Measurements from ENCODE around the gene PRR33.
"Not testable (repeated sequence)": the region's sequence is repeated elsewhere in the genome, so short reads cannot be mapped to it uniquely, and the experiment has no call there.

Gene PRR33

DNA sequence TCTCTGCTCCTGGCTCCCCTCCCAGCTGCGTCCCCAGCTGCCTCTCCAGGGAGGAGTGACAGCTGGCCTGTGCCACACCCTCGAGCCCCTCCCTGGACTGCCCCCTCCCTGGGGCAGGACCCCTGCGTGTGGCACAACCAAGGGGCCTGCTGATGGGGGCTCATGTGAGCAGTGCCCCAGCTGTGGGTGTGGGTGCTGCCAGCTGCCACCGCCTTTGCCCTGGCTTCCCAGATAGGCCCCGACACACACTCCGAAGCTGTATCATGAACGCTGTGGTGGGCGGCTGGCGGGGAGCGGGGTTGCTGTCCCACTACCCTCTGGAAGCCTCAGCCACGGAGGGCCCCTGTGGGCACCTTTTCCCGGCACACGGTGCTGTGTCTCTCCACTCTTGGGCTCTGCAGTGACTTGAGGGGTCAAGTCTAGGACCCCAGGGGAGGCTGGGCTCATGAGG is 15.8 kb downstream of the PRR33 start:
- Histone ChIP-seq H3K4me1 (ENCODE audit: control insufficient read depth, insufficient read depth, low read length) (peaks cover 34% of the 10 kb centered on the region), H3K4me3 (ENCODE audit: low read length) (peak overlapping the region; percentile 12), H3K9ac (ENCODE audit: low read length) (peak overlapping the region; percentile 74)
- H3K27me3 ChIP-seq (replicated peaks; ENCODE audit: control insufficient read depth, insufficient read depth, low read length); H3K36me3 ChIP-seq (ENCODE audit: control insufficient read depth, insufficient read depth, low read length, severe bottlenecking); H3K9me3 ChIP-seq (ENCODE audit: control insufficient read depth, low read length); DNase-seq (ENCODE audit: low read depth): not testable (repeated sequence)

DNA sequence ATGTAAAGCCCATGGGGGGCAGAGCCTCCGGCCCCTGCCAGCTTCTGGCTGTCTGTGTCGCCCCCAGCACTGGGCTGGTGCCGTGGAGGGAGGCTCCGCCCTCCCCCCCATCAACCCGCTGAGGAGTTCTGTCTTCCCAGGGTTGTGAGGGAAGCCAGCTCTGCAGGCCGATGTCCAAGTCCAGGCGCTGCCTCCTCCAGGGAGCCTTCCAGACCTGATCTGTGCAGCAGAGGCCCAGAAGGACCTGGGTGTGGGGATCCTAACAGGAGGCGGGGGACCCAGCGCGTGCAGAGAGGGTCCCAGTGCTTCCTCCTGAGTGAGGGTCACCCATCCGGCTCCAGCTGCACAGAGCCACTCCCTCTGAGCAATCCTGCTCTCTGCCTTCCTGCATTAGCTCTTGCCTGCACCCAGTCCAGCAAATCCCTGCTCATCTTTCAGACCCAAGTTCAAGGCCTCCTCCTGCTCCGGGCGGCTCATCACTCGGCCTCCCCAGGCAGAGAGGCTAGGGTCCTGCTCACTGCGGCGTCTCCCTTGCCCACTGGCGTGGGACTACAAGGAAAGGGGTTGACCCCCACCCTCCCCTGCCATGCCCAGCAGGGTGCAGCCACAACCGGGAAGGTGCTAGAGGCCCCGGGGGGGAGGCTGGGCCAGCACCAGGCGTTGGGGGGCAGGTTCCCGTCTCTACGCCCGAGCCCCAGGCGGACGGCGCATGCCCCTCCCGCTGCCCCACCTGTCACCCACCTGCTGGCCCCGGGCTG is 16.4 kb downstream of the PRR33 start:
- Histone ChIP-seq H3K27me3 (replicated peaks; ENCODE audit: control insufficient read depth, insufficient read depth, low read length) (no peaks in the 10 kb centered on the region), H3K4me1 (ENCODE audit: control insufficient read depth, insufficient read depth, low read length) (peaks cover 32% of the 10 kb centered on the region), H3K4me3 (ENCODE audit: low read length) (no peak overlapping the region), H3K9me3 (ENCODE audit: control insufficient read depth, low read length) (no peaks in the 10 kb centered on the region), H3K36me3 (ENCODE audit: control insufficient read depth, insufficient read depth, low read length, severe bottlenecking) (no peaks in the 10 kb centered on the region), H3K9ac (ENCODE audit: low read length) (peak overlapping the region; percentile 49)
- no peak for DNase-seq (ENCODE audit: low read depth)

DNA sequence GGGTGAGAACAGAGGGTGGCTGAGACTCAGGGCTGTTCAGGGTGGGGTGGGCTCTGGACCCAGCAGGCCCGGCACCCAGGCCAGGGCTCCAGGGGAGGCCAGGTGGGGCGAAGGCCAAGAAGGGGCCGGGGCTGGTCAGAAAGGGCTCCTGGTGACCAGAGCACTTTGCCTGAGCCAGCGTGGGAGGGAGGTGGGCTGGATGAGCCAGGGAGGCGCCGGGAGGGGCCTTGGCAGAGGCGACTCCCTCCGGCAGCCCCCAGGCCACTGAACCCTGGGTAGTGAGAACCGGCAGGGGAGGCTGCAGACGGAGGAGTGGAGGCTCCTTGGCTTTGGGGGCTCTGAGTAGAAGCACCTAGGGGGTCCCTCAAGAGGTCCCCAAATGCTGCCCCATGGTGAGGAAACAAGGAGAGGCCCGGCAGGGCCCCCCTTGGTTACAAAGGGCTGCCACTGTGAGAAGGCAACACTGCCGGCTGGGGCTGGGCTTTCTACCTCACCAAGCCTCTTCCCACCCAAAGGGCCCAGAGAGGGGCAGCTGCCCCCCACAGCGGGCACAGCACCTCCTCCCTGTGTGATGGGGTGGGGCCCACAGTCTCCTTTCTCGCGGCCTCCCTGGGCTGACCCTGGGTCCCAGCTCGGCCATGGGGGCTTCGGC is 17.1 kb downstream of the PRR33 start:
- H3K9ac ChIP-seq (ENCODE audit: low read length), result peak overlapping the region; percentile 49
- H3K27me3 ChIP-seq (replicated peaks; ENCODE audit: control insufficient read depth, insufficient read depth, low read length); H3K9me3 ChIP-seq (ENCODE audit: control insufficient read depth, low read length); H3K36me3 ChIP-seq (ENCODE audit: control insufficient read depth, insufficient read depth, low read length, severe bottlenecking); DNase-seq (ENCODE audit: low read depth); H3K4me3 ChIP-seq (ENCODE audit: low read length): not testable (repeated sequence)
- H3K4me1 ChIP-seq (ENCODE audit: control insufficient read depth, insufficient read depth, low read length), result peaks cover 31% of the 10 kb centered on the region

DNA sequence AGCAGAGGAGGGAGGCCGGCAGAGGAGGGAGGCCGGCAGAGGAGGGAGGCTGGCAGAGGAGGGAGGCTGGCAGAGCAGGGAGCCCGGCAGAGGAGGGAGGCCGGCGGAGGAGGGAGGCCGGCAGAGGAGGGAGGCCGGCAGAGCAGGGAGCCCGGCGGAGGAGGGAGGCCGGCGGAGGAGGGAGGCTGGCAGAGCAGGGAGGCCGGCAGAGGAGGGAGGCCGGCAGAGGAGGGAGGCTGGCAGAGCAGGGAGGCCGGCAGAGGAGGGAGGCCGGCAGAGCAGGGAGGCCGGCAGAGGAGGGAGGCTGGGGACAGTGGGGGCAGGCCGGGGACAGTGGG is 17.9 kb downstream of the PRR33 start:
- Histone ChIP-seq H3K4me1 (ENCODE audit: control insufficient read depth, insufficient read depth, low read length) (peaks cover 37% of the 10 kb centered on the region), H3K9ac (ENCODE audit: low read length) (peak overlapping the region; percentile 56)
- not testable (repeated sequence) for DNase-seq (ENCODE audit: low read depth); H3K9me3 ChIP-seq (ENCODE audit: control insufficient read depth, low read length); H3K4me3 ChIP-seq (ENCODE audit: low read length); H3K36me3 ChIP-seq (ENCODE audit: control insufficient read depth, insufficient read depth, low read length, severe bottlenecking); H3K27me3 ChIP-seq (replicated peaks; ENCODE audit: control insufficient read depth, insufficient read depth, low read length)

DNA sequence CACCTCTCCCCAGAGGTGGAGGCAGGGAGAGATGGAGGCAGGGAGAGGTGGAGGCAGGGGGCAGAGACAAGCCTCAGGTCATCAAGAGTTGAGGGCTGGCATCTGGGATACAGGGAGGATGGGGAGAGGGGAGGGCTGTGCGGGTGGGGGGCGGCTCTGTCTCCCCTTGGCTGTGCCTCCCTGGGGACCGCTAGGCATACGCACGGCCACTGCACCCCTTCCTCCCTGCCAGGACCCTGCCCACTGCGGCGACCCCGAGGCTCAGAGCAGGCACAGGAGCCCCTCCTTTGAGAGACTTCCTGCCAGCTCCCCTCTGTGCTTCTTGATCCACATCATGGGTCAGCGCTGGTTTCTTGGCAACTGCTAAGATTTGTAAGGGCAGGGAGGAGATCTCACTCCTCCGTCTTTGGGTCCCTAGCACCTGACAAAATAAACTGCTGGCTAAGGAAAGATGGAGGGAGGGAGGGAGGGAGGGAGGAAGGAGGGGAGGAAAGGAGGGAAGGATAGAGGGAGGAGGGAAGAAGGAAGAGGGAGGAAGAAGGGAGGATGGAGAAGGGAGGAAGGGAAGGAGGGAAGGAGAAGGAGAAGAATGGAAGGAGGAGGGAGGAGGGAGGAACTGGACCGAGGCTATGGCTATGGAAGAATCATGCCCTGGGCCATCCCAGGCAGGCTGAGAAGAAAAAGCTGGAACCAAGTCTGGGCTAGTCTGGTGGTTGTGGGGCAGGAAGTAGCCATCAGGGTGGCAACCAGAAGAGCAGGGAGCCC is 18.5 kb downstream of the PRR33 start:
- H3K9ac ChIP-seq (ENCODE audit: low read length), result peak overlapping the region; percentile 83
- peaks cover 9% of the 10 kb centered on the region for H3K27me3 ChIP-seq (replicated peaks; ENCODE audit: control insufficient read depth, insufficient read depth, low read length)
- DNase-seq (ENCODE audit: low read depth), result peak; percentile 58
- H3K4me3 ChIP-seq (ENCODE audit: low read length), result peak overlapping the region; percentile 76
- peaks cover 41% of the 10 kb centered on the region for H3K4me1 ChIP-seq (ENCODE audit: control insufficient read depth, insufficient read depth, low read length)
- H3K9me3 ChIP-seq (ENCODE audit: control insufficient read depth, low read length), result no peaks in the 10 kb centered on the region
- H3K36me3 ChIP-seq (ENCODE audit: control insufficient read depth, insufficient read depth, low read length, severe bottlenecking), result no peaks in the 10 kb centered on the region

DNA sequence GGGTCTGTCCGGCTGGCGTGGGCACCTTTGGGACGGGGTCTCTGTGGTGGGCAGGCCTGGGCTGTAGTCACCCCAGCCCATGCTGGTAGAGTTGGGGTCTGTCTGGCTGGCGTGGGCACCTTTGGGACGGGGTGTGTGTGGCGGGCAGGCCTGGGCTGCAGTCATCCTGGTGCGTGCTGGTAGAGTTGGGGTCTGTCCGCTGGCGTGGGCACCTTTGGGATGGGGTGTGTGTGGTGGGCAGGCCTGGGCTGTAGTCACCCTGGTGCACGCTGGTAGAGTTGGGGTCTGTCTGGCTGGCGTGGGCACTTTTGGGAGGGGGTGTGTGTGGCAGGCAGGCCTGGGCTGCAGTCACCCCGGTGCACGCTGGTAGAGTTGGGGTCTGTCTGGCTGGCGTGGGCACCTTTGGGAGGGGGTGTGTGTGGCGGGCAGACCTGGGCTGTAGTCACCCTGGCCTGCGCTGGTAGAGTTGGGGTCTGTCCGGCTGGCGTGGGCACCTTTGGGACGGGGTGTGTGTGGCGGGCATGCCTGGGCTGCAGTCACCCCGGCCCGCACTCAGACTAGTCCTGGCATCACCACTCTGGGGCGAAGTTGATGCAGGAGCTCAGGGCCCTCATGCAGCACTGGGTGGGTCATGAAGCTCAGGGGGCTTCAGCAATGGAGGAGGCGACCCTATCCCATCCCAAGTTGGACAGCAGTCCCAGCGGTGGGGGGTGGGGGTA is 19.3 kb downstream of the PRR33 start:
- Histone ChIP-seq H3K4me3 (ENCODE audit: low read length) (peak overlapping the region; percentile 76), H3K36me3 (ENCODE audit: control insufficient read depth, insufficient read depth, low read length, severe bottlenecking) (no peaks in the 10 kb centered on the region), H3K4me1 (ENCODE audit: control insufficient read depth, insufficient read depth, low read length) (peaks cover 38% of the 10 kb centered on the region), H3K9me3 (ENCODE audit: control insufficient read depth, low read length) (no peaks in the 10 kb centered on the region), H3K27me3 (replicated peaks; ENCODE audit: control insufficient read depth, insufficient read depth, low read length) (peaks cover 10% of the 10 kb centered on the region), H3K9ac (ENCODE audit: low read length) (peak overlapping the region; percentile 83)
- DNase-seq (ENCODE audit: low read depth), result no peak

DNA sequence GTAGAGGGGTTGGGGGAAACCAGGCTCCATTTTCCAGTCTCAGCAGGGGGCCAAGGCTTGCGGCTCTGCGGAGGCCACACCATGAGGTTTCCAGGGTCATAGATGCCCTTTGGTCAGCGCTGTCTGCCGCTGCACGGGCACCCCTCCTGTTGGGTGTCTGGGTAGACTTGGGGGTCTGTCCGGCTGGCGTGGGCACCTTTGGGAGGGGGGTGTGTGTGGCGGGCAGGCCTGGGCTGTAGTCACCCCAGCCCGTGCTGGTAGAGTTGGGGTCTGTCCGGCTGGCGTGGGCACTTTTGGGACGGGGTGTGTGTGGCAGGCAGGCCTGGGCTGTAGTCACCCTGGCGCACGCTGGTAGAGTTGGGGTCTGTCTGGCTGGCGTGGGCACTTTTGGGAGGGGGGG is 20.2 kb downstream of the PRR33 start:
- Histone ChIP-seq H3K9ac (ENCODE audit: low read length) (peak overlapping the region; percentile 83), H3K9me3 (ENCODE audit: control insufficient read depth, low read length) (no peaks in the 10 kb centered on the region), H3K4me1 (ENCODE audit: control insufficient read depth, insufficient read depth, low read length) (peaks cover 32% of the 10 kb centered on the region), H3K36me3 (ENCODE audit: control insufficient read depth, insufficient read depth, low read length, severe bottlenecking) (no peaks in the 10 kb centered on the region), H3K27me3 (replicated peaks; ENCODE audit: control insufficient read depth, insufficient read depth, low read length) (peaks cover 10% of the 10 kb centered on the region), H3K4me3 (ENCODE audit: low read length) (peak overlapping the region; percentile 76)
- DNase-seq (ENCODE audit: low read depth), result no peak

DNA sequence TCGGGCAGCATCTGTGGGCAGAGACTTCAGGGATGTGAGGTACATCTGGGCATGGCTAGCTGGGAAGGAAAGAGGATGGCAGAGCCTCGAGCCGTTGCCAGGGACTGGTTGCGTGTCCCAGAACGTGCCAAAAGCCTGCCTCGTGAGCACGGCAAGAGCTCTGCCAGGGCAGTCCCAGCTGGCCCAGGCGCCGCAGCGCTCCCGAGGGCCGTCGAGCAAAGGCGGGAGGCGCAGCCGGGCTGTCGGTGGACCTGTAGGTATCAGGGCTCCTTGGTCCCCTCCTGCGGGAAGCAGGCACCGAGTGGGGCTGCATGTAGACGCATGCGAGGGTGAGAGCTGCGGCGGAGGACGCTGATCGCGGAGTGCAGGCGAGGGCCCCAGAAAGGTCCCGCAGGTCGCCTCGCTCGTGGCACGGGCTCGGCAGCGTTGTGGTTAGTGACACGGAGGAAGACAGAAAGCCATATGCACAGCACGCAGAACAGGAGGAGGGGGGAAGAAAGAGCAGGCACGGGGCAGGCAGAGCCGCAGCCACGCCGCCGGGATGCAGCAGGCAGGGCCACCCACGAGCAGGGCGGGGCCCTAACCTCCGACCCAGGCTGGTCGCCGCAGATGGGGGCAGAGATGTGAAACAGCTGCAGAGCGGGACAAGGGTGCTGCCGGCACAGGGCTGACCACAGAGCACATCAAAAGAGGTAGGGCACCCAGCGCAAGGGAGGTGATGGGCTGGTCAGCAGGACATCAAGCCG is 20.8 kb downstream of the PRR33 start:
- Histone ChIP-seq H3K9me3 (ENCODE audit: control insufficient read depth, low read length) (no peaks in the 10 kb centered on the region), H3K9ac (ENCODE audit: low read length) (peak overlapping the region; percentile 83), H3K4me3 (ENCODE audit: low read length) (peak overlapping the region; percentile 76), H3K36me3 (ENCODE audit: control insufficient read depth, insufficient read depth, low read length, severe bottlenecking) (no peaks in the 10 kb centered on the region), H3K27me3 (replicated peaks; ENCODE audit: control insufficient read depth, insufficient read depth, low read length) (peaks cover 10% of the 10 kb centered on the region), H3K4me1 (ENCODE audit: control insufficient read depth, insufficient read depth, low read length) (peaks cover 26% of the 10 kb centered on the region)
- DNase-seq (ENCODE audit: low read depth), result no peak

DNA sequence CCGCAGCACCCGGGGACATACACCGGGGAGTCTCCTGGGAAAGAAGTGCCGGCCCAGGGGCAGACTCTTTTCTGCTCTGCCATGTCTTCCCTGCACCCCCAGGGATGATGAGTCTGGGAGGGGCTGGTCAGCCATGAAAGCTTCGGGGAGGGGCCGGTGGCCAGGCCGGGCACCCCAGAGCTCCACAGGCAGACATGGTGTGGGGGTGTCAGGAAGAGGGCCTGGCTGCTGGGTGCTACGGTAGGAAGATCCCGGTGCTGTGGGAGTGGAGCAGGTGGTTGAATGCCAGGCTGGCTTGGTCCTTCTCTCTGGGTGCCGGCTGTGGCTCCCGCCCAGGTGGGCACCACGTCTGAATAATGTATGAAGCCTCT is 21.4 kb downstream of the PRR33 start:
- peak overlapping the region; percentile 83 for H3K9ac ChIP-seq (ENCODE audit: low read length)
- H3K27me3 ChIP-seq (replicated peaks; ENCODE audit: control insufficient read depth, insufficient read depth, low read length), result peaks cover 10% of the 10 kb centered on the region
- H3K9me3 ChIP-seq (ENCODE audit: control insufficient read depth, low read length), result no peaks in the 10 kb centered on the region
- peak overlapping the region; percentile 76 for H3K4me3 ChIP-seq (ENCODE audit: low read length)
- no peak for DNase-seq (ENCODE audit: low read depth)
- peaks cover 24% of the 10 kb centered on the region for H3K4me1 ChIP-seq (ENCODE audit: control insufficient read depth, insufficient read depth, low read length)
- no peaks in the 10 kb centered on the region for H3K36me3 ChIP-seq (ENCODE audit: control insufficient read depth, insufficient read depth, low read length, severe bottlenecking)

DNA sequence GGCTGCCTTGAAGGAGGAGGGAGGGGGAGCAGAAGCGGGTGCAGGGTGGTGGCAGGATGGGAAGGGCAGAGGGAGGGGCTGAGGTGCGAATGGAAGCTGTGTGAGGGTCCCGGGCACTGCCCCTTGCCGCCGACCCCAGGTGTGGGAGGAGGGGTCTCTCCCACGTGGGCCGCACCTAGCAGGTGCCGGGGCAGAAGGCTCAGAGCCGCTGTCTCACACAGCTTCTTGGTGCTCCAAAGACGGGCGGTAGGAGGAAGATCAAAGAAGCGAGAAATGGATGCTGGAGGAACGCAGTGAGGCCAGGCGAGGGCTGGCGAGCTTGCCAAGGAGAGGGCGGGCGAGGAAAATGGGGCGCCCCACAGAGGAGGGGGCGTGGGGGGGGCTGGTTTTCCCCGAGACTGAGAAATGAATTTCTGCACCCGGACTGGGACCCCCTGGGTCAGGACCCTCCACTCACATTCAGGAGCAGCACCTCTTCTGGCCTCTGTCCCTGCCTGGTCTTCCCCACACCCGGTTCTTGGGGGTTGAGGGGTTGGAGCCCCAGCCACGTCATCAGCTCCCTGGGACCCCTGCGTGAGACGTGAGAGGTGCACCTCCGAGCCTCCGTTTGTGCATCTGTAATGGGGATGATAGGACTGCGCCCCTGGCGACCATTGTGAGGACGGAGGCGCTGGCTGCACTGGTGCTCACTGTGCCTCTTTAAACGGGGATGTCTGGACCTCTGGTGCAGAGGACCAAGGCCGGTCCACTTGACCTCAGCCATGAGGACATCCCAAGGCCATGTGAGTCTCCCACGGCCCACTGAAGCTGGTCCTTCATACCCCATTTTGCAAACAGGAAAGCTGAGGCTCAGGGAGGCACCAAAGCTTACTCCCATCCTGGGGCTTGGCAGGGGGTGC is 22.0 kb downstream of the PRR33 start:
- Histone ChIP-seq H3K9ac (ENCODE audit: low read length) (peak overlapping the region; percentile 83), H3K9me3 (ENCODE audit: control insufficient read depth, low read length) (no peaks in the 10 kb centered on the region), H3K36me3 (ENCODE audit: control insufficient read depth, insufficient read depth, low read length, severe bottlenecking) (no peaks in the 10 kb centered on the region), H3K4me3 (ENCODE audit: low read length) (peak overlapping the region; percentile 76), H3K27me3 (replicated peaks; ENCODE audit: control insufficient read depth, insufficient read depth, low read length) (peaks cover 10% of the 10 kb centered on the region), H3K4me1 (ENCODE audit: control insufficient read depth, insufficient read depth, low read length) (peaks cover 28% of the 10 kb centered on the region)
- DNase-seq (ENCODE audit: low read depth), result no peak
